ENCODE results near the gene TTC33.

DNA sequence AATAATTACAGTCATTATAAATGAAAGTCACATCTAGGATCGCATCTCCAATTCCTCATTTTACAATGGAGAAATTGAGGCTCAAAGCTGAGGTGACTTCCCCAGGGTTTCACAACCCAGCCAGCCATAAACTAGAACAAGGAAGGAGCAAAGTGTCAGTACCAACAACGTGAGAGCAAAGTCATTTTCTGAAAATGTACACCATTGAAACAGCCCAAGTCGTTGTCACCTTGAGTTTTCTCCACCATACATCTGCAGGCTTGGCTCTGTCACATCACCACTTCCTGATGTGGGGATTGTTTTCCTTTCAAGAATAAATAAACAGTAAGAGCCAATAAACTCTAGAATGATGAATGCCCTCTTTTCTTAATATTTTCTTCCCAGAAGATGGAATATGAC, 260.5 kb downstream of the TTC33 start:
- TF ChIP-seq FOXP2 (optimal IDR thresholded peaks at IDR 0.05; ENCODE audit: borderline replicate concordance, extremely low read depth, extremely low read length, insufficient read depth), result no peak
- TF ChIP-seq POLR2AphosphoS5 (IDR thresholded peaks at IDR 0.05; ENCODE audit: low read depth, low read length), result no peak
- TF ChIP-seq, protein P1, sequence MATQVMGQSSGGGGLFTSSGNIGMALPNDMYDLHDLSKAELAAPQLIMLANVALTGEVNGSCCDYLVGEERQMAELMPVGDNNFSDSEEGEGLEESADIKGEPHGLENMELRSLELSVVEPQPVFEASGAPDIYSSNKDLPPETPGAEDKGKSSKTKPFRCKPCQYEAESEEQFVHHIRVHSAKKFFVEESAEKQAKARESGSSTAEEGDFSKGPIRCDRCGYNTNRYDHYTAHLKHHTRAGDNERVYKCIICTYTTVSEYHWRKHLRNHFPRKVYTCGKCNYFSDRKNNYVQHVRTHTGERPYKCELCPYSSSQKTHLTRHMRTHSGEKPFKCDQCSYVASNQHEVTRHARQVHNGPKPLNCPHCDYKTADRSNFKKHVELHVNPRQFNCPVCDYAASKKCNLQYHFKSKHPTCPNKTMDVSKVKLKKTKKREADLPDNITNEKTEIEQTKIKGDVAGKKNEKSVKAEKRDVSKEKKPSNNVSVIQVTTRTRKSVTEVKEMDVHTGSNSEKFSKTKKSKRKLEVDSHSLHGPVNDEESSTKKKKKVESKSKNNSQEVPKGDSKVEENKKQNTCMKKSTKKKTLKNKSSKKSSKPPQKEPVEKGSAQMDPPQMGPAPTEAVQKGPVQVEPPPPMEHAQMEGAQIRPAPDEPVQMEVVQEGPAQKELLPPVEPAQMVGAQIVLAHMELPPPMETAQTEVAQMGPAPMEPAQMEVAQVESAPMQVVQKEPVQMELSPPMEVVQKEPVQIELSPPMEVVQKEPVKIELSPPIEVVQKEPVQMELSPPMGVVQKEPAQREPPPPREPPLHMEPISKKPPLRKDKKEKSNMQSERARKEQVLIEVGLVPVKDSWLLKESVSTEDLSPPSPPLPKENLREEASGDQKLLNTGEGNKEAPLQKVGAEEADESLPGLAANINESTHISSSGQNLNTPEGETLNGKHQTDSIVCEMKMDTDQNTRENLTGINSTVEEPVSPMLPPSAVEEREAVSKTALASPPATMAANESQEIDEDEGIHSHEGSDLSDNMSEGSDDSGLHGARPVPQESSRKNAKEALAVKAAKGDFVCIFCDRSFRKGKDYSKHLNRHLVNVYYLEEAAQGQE (IDR thresholded peaks at IDR 0.05; ENCODE audit: insufficient read depth in 1 of 2, low read depth in 2 of 2, low read length in 2 of 2), result no peak
